CD4-positive, alpha-beta T cell (primary cell): Measurements from ENCODE around the gene HCAR3. TPM values are rescaled to one million over a fixed set of nuclear protein-coding genes. Genes with fewer than 3 reads are reported as not detected.
"Not testable (repeated sequence)": the region's sequence is repeated elsewhere in the genome, so short reads cannot be mapped to it uniquely, and the experiment has no call there.

Experiments used
- ATAC-seq: fragments of 200-7000 bp; cut with Tn5 transposase; one replicate; pipeline ENCODE4 v1.10.0; 2022; ENCODE audit warnings: mild to moderate bottlenecking; ENCODE audit not compliant: poor library complexity
- CTCF ChIA-PET: fragments of 350-600 bp; sonication (Branson Sonifier 250); formaldehyde crosslinking; loops from one replicate; lab custom pipeline; 2021; ENCODE audit warnings: antibody characterized with exemption, inconsistent platforms; lab: Charles Lee
- POLR2A ChIA-PET: fragments of 350-600 bp; sonication (Branson Sonifier 250); formaldehyde crosslinking; loops from one replicate; lab custom pipeline; 2021; ENCODE audit warnings: antibody characterized with exemption, inconsistent platforms; lab: Charles Lee
- DNase-seq, 14 experiments: peaks; one replicate each; pipeline ENCODE4 v3.0.0-alpha.2; 2013 to 2020; ENCODE audit warnings: mixed read lengths in 2 of 14
- H3K27ac ChIP-seq, 2 donors: one replicate each; pipeline versions ENCODE4 v1.5.1 to v1.7.0; 2013; ENCODE audit warnings: low read length in 2 of 2, low read depth in 1 of 2, mild to moderate bottlenecking in 1 of 2
- H3K27me3 ChIP-seq, 2 experiments: 1 replicate in 1 of 2; 2 replicates in 1 of 2; pipeline versions ENCODE4 v1.6.1 to v1.7.0; 2013; ENCODE audit warnings: low read length in 2 of 2, control low read depth in 1 of 2, mild to moderate bottlenecking in 1 of 2, moderate library complexity in 1 of 2; ENCODE audit not compliant: insufficient read depth in 2 of 2, control insufficient read depth in 1 of 2
- H3K36me3 ChIP-seq: one replicate; pipeline ENCODE4 v1.6.1; 2013; ENCODE audit warnings: low read length, control low read depth; ENCODE audit not compliant: insufficient read depth
- H3K4me1 ChIP-seq: one replicate; pipeline ENCODE4 v1.6.1; 2013; ENCODE audit warnings: low read length, control low read depth; ENCODE audit not compliant: insufficient read depth
- H3K4me3 ChIP-seq: one replicate; pipeline ENCODE4 v1.5.1; 2013; ENCODE audit warnings: mild to moderate bottlenecking, low read length, moderate library complexity
- H3K9me3 ChIP-seq, 2 experiments: 1 replicate in 1 of 2; 2 replicates in 1 of 2; pipeline versions ENCODE4 v1.6.1 to v1.7.0; 2013; ENCODE audit warnings: low read length in 2 of 2, mild to moderate bottlenecking in 2 of 2, control low read depth in 1 of 2, moderate library complexity in 1 of 2; ENCODE audit not compliant: control insufficient read depth in 1 of 2, insufficient read depth in 1 of 2
- H3K27ac Mint-ChIP-seq: one replicate; pipeline ENCODE4 v1.8.0; 2020; ENCODE audit warnings: mixed read lengths
- H3K27me3 Mint-ChIP-seq: one replicate; pipeline ENCODE4 v1.8.0; 2021; ENCODE audit warnings: mixed read lengths
- H3K36me3 Mint-ChIP-seq: one replicate; pipeline ENCODE4 v1.8.0; 2021; ENCODE audit warnings: low read depth, mixed read lengths
- H3K4me1 Mint-ChIP-seq: one replicate; pipeline ENCODE4 v1.8.0; 2021; ENCODE audit warnings: low read depth, mixed read lengths
- H3K4me3 Mint-ChIP-seq: one replicate; pipeline ENCODE4 v1.8.0; 2020; ENCODE audit warnings: mild to moderate bottlenecking, mixed read lengths
- H3K9me3 Mint-ChIP-seq: one replicate; pipeline ENCODE4 v1.8.0; 2020; ENCODE audit warnings: mixed read lengths
- intact Hi-C, 2 experiments: fragments of 100-400 bp; cut with DNase I in 1 of 2; cut with micrococcal nuclease in 1 of 2; formaldehyde crosslinking; loops; one replicate each; pipeline versions ENCODE4 v1.15.1 to v1.9.0; 2023 to 2025; cut with DNase I, micrococcal nuclease
- total RNA-seq, 174 experiments: library from RNA in 2 of 174; stranded (reverse) in 2 of 174; gene quantifications; one replicate each; pipeline ENCODE4 v1.2.3 and lab custom pipeline; 2021 to 2026

The HCAR3 gene
- total RNA-seq, 2 experiments from 2014 or later: 0.33 to 0.39 TPM

- H3K4me3 ChIP-seq, H3K36me3 ChIP-seq, H3K27me3 ChIP-seq, DNase-seq, POLR2A ChIA-PET, H3K27ac ChIP-seq, CTCF ChIA-PET, ATAC-seq, H3K36me3 Mint-ChIP-seq, H3K27ac Mint-ChIP-seq, H3K4me3 Mint-ChIP-seq, H3K4me1 Mint-ChIP-seq, intact Hi-C loops, H3K9me3 Mint-ChIP-seq, H3K9me3 ChIP-seq, H3K4me1 ChIP-seq, H3K27me3 Mint-ChIP-seq: not testable (repeated sequence)
Measured at GRCh38 chr12:122709287-122709686, 7.3 kb downstream of the HCAR3 start.

GRCh38 chr12:122703841-122704240, 12.8 kb downstream of the HCAR3 start:
- H3K27me3 ChIP-seq, intact Hi-C loops, DNase-seq, ATAC-seq, H3K4me3 Mint-ChIP-seq, H3K36me3 ChIP-seq, H3K9me3 Mint-ChIP-seq, CTCF ChIA-PET, H3K4me1 Mint-ChIP-seq, H3K27ac ChIP-seq, POLR2A ChIA-PET, H3K27me3 Mint-ChIP-seq, H3K27ac Mint-ChIP-seq, H3K9me3 ChIP-seq, H3K36me3 Mint-ChIP-seq, H3K4me3 ChIP-seq, H3K4me1 ChIP-seq: not testable (repeated sequence)

GRCh38 chr12:122702890-122703611, 13.6 kb downstream of the HCAR3 start, which contains the start of gene HCAR2:
TSS of gene HCAR2 (minus strand) at chr12:122703357. CDS start at chr12:122703283, 74 bp downstream.
- H3K4me1 ChIP-seq, CTCF ChIA-PET, POLR2A ChIA-PET, H3K4me1 Mint-ChIP-seq, H3K27me3 ChIP-seq, H3K27ac ChIP-seq, H3K9me3 Mint-ChIP-seq, H3K27me3 Mint-ChIP-seq, intact Hi-C loops, H3K27ac Mint-ChIP-seq, H3K4me3 Mint-ChIP-seq, H3K36me3 ChIP-seq, ATAC-seq, H3K9me3 ChIP-seq, H3K36me3 Mint-ChIP-seq, H3K4me3 ChIP-seq: not testable (repeated sequence)
- DNase-seq: peak in 3 of 14 experiments; percentile 2 to 69 (median 48)

- H3K27ac Mint-ChIP-seq, H3K27me3 ChIP-seq, H3K4me3 ChIP-seq, H3K9me3 Mint-ChIP-seq, H3K4me1 ChIP-seq, H3K4me1 Mint-ChIP-seq, ATAC-seq, H3K9me3 ChIP-seq, H3K36me3 ChIP-seq, H3K27ac ChIP-seq, POLR2A ChIA-PET, H3K36me3 Mint-ChIP-seq, DNase-seq, CTCF ChIA-PET, H3K4me3 Mint-ChIP-seq, H3K27me3 Mint-ChIP-seq, intact Hi-C loops: not testable (repeated sequence)
Measured at GRCh38 chr12:122701481-122701880, 15.1 kb downstream of the HCAR3 start.

GRCh38 chr12:122700038-122700710, 16.4 kb downstream of the HCAR3 start:
- H3K4me3 Mint-ChIP-seq, H3K27me3 ChIP-seq, H3K36me3 ChIP-seq, H3K27ac ChIP-seq, CTCF ChIA-PET, POLR2A ChIA-PET, H3K4me1 ChIP-seq, intact Hi-C loops, H3K27me3 Mint-ChIP-seq, DNase-seq, H3K9me3 ChIP-seq, H3K4me1 Mint-ChIP-seq, H3K9me3 Mint-ChIP-seq, H3K27ac Mint-ChIP-seq, ATAC-seq, H3K36me3 Mint-ChIP-seq, H3K4me3 ChIP-seq: not testable (repeated sequence)

GRCh38 chr12:122696922-122697321, 19.7 kb downstream of the HCAR3 start:
- H3K36me3 Mint-ChIP-seq, intact Hi-C loops, POLR2A ChIA-PET, H3K36me3 ChIP-seq, H3K27ac ChIP-seq, H3K4me3 ChIP-seq, H3K27me3 ChIP-seq, H3K4me1 ChIP-seq, H3K4me3 Mint-ChIP-seq, H3K9me3 ChIP-seq, H3K4me1 Mint-ChIP-seq, DNase-seq, H3K27ac Mint-ChIP-seq, CTCF ChIA-PET, ATAC-seq, H3K9me3 Mint-ChIP-seq, H3K27me3 Mint-ChIP-seq: not testable (repeated sequence)
